HepG2 (cell line): ENCODE data around the gene MXRA7. TPM values are rescaled to one million over a fixed set of nuclear protein-coding genes. Genes with fewer than 3 reads are reported as not detected.

Source experiments
- CBX2 ChIP-seq, 2 experiments: fragments of 200-600 bp in 1 of 2; sonication (generic); formaldehyde crosslinking in 1 of 2; IDR thresholded peaks; 2 replicates each; pipeline versions ENCODE4 v1.7.0 to v1.8.1; 2018 to 2022; ENCODE audit warnings: low read depth in 2 of 2, low read length in 1 of 2, mild to moderate bottlenecking in 1 of 2, missing genetic modification reagents in 1 of 2
- HOMEZ ChIP-seq: IDR thresholded peaks from 2 replicates; pipeline ENCODE4 v1.6.1; 2016; ENCODE audit warnings: low read depth
- IKZF5 ChIP-seq: IDR thresholded peaks from 2 replicates; pipeline ENCODE4 v1.6.1; 2018; ENCODE audit warnings: missing genetic modification reagents, mild to moderate bottlenecking, missing compliant biosample characterization
- MEF2D ChIP-seq: sonication (generic); formaldehyde crosslinking; IDR thresholded peaks from 2 replicates; pipeline ENCODE4 v1.5.1; 2020; ENCODE audit warnings: mild to moderate bottlenecking, missing genetic modification reagents
- RFX3 ChIP-seq: IDR thresholded peaks from 2 replicates; pipeline ENCODE4 v1.6.1; 2016; ENCODE audit warnings: missing biosample characterization, missing genetic modification reagents
- RFX5 ChIP-seq: IDR thresholded peaks from 2 replicates; pipeline ENCODE4 v1.6.1; 2011; ENCODE audit warnings: low read depth, low read length, improper control_type of control experiment
- SCMH1 ChIP-seq: sonication (generic); formaldehyde crosslinking; IDR thresholded peaks from 2 replicates; pipeline ENCODE4 v1.9.0; 2021; ENCODE audit warnings: missing genetic modification reagents, mild to moderate bottlenecking, borderline replicate concordance
- ZNF10 ChIP-seq: sonication (generic); formaldehyde crosslinking; IDR thresholded peaks from 2 replicates; pipeline ENCODE4 v1.4.0; 2020; ENCODE audit warnings: mild to moderate bottlenecking, low read depth, missing genetic modification reagents, borderline replicate concordance
- ZNF121 ChIP-seq: sonication (generic); formaldehyde crosslinking; IDR thresholded peaks from 2 replicates; pipeline ENCODE4 v1.5.0; 2020; ENCODE audit warnings: mild to moderate bottlenecking, missing genetic modification reagents
- ZNF263 ChIP-seq: sonication (generic); formaldehyde crosslinking; IDR thresholded peaks from 2 replicates; pipeline ENCODE4 v1.4.0; 2020; ENCODE audit warnings: missing genetic modification reagents
- ZNF292 ChIP-seq: sonication (generic); formaldehyde crosslinking; IDR thresholded peaks from 2 replicates; pipeline ENCODE4 v1.8.1; 2022; ENCODE audit warnings: mild to moderate bottlenecking, low read depth, missing genetic modification reagents, borderline replicate concordance
- ZNF350 ChIP-seq: sonication (generic); formaldehyde crosslinking; IDR thresholded peaks from 2 replicates; pipeline ENCODE4 v1.4.0; 2020; ENCODE audit warnings: mild to moderate bottlenecking, low read depth, missing genetic modification reagents, borderline replicate concordance
- ZNF589 ChIP-seq: sonication (generic); formaldehyde crosslinking; conservative IDR thresholded peaks from 2 replicates; pipeline ENCODE4 v1.8.0; 2022; ENCODE audit warnings: mild to moderate bottlenecking, moderate library complexity, missing genetic modification reagents
- ZNF615 ChIP-seq: sonication (generic); formaldehyde crosslinking; IDR thresholded peaks from 2 replicates; pipeline ENCODE4 v1.5.0; 2020; ENCODE audit warnings: mild to moderate bottlenecking, missing genetic modification reagents, borderline replicate concordance
- ZNF720 ChIP-seq: sonication (generic); formaldehyde crosslinking; IDR thresholded peaks from 2 replicates; pipeline ENCODE4 v1.4.0; 2020; ENCODE audit warnings: missing genetic modification reagents
- ZNF780A ChIP-seq: sonication (generic); formaldehyde crosslinking; IDR thresholded peaks from 2 replicates; pipeline ENCODE4 v1.8.0; 2022; ENCODE audit warnings: mild to moderate bottlenecking, missing genetic modification reagents, moderate library complexity
- ZNF879 ChIP-seq: sonication (generic); formaldehyde crosslinking; IDR thresholded peaks from 2 replicates; pipeline ENCODE4 v1.8.1; 2023; ENCODE audit warnings: missing genetic modification reagents
- polyA plus RNA-seq, 8 experiments: library from polyadenylated mRNA; depleted of rRNA in 3 of 8; stranded (reverse) in 7 of 8; unstranded in 1 of 8; fragments of >200 nt; fragmentation: Illumina TruSeq in 4 of 8; extraction: Trizol in 4 of 8; gene quantifications; 2 replicates each; pipeline versions ENCODE4 v1.2.1 to v1.2.3, GENCODE V29; 2011 to 2016; ENCODE audit warnings: low read depth in 4 of 8, missing spikeins in 1 of 8, mixed read lengths in 1 of 8; ENCODE audit not compliant: insufficient read depth in 1 of 8
- total RNA-seq, 5 experiments: library from RNA; depleted of rRNA; stranded (reverse); fragments of >200 nt; fragmentation: Illumina TruSeq; extraction: Trizol; gene quantifications; 2 replicates each; pipeline ENCODE4 v1.2.3, GENCODE V29; 2016; ENCODE audit warnings: low read depth in 1 of 5
- TF ChIP-seq, protein P1 (sequence below), 2 experiments: fragments of 450-650 bp in 1 of 2; sonication (generic) in 1 of 2; formaldehyde crosslinking in 1 of 2; IDR thresholded peaks; 2 replicates each; pipeline versions ENCODE4 v1.6.1 to v1.8.0; 2016 to 2022; ENCODE audit warnings: antibody characterized with exemption in 1 of 2, mild to moderate bottlenecking in 1 of 2, missing genetic modification reagents in 1 of 2

The MXRA7 gene
- total and polyA plus RNA-seq, 2 of the 13 experiments (the other 11 are each of a cell fraction or from before 2014, with no cell fraction given), result 44.8 to 112 TPM

DNA sequence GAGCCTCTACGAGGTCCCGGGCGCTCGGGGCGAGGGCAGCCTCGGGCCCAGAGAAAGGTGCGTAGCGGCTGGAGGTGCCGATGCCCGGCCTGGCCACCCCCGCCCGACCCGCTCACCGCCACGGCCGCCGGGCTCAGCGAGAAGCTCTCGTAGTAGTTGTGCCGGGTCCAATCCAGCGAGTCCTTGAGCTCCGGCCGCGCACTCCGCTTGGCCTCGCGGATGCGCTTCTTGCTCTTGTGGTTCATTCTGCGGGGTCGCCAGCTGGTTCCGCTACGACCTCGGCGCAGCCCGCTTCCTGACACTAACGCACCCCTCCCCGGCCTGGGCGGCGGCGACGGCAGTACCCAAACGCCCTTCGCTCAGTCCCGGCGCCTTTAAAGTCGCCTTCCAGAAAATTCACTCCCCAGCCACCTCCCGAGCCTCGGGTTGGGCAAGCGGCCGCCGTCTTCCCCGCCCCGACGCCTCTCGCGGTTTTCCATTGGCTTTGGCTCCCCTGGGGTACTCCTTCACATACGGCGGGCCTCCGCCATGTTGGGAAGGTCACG lies 15.5 kb upstream of the MXRA7 start, which contains the start of gene JMJD6 (continued):
- TF ChIP-seq HOMEZ (CRISPR knock-in tag) (no peak), ZNF292 (CRISPR knock-in tag) (no peak; the same call in 1 of the 2 replicates), RFX3 (CRISPR knock-in tag) (no peak), ZNF350 (CRISPR knock-in tag) (no peak), ZNF121 (CRISPR knock-in tag) (no peak), ZNF10 (no peak), ZNF263 (CRISPR knock-in tag) (no peak), RFX5 (no peak), SCMH1 (no peak), ZNF589 (CRISPR knock-in tag) (no peak), IKZF5 (peak; percentile 45; the same call in 1 of the 2 replicates), CBX2 (IDR thresholded peaks at IDR 0.05; ENCODE audit: low read depth, low read length) (no peak), CBX2 (CRISPR knock-in tag; IDR thresholded peaks at IDR 0.05; ENCODE audit: low read depth) (no peak), ZNF720 (no peak), ZNF780A (no peak), MEF2D (CRISPR knock-in tag) (no peak), ZNF615 (no peak), ZNF879 (CRISPR knock-in tag) (peak; percentile 95; the same call in 1 of the 2 replicates)
- TF ChIP-seq, protein P1, sequence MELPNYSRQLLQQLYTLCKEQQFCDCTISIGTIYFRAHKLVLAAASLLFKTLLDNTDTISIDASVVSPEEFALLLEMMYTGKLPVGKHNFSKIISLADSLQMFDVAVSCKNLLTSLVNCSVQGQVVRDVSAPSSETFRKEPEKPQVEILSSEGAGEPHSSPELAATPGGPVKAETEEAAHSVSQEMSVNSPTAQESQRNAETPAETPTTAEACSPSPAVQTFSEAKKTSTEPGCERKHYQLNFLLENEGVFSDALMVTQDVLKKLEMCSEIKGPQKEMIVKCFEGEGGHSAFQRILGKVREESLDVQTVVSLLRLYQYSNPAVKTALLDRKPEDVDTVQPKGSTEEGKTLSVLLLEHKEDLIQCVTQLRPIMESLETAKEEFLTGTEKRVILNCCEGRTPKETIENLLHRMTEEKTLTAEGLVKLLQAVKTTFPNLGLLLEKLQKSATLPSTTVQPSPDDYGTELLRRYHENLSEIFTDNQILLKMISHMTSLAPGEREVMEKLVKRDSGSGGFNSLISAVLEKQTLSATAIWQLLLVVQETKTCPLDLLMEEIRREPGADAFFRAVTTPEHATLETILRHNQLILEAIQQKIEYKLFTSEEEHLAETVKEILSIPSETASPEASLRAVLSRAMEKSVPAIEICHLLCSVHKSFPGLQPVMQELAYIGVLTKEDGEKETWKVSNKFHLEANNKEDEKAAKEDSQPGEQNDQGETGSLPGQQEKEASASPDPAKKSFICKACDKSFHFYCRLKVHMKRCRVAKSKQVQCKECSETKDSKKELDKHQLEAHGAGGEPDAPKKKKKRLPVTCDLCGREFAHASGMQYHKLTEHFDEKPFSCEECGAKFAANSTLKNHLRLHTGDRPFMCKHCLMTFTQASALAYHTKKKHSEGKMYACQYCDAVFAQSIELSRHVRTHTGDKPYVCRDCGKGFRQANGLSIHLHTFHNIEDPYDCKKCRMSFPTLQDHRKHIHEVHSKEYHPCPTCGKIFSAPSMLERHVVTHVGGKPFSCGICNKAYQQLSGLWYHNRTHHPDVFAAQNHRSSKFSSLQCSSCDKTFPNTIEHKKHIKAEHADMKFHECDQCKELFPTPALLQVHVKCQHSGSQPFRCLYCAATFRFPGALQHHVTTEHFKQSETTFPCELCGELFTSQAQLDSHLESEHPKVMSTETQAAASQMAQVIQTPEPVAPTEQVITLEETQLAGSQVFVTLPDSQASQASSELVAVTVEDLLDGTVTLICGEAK (IDR thresholded peaks at IDR 0.05), result no peak
- TF ChIP-seq, protein P1 (CRISPR knock-in tag; IDR thresholded peaks at IDR 0.05), result peak; percentile 54; the same call in 1 of the 2 replicates
